AG10803 (cell line): ENCODE measurements around the gene LRP1.

Experiments used
- DNase-seq: peaks from one replicate; pipeline ENCODE4 v3.0.0; 2010; ENCODE audit warnings: low read depth
- H3K4me3 ChIP-seq: 2 replicates; pipeline ENCODE4 v1.5.1; 2011; ENCODE audit warnings: mild to moderate bottlenecking, low read length, control low read depth
- CTCF ChIP-seq: conservative IDR thresholded peaks from 2 replicates; pipeline ENCODE4 v1.5.1; 2011; ENCODE audit warnings: mild to moderate bottlenecking, low read length, control low read depth, inconsistent platforms

The LRP1 gene

GRCh38 chr12:57242691-57243454, 114.6 kb downstream of the LRP1 start:
- peak; percentile 49 for TF ChIP-seq CTCF
- no peak for DNase-seq
- peak overlapping the region; percentile 30 for H3K4me3 ChIP-seq

DNA sequence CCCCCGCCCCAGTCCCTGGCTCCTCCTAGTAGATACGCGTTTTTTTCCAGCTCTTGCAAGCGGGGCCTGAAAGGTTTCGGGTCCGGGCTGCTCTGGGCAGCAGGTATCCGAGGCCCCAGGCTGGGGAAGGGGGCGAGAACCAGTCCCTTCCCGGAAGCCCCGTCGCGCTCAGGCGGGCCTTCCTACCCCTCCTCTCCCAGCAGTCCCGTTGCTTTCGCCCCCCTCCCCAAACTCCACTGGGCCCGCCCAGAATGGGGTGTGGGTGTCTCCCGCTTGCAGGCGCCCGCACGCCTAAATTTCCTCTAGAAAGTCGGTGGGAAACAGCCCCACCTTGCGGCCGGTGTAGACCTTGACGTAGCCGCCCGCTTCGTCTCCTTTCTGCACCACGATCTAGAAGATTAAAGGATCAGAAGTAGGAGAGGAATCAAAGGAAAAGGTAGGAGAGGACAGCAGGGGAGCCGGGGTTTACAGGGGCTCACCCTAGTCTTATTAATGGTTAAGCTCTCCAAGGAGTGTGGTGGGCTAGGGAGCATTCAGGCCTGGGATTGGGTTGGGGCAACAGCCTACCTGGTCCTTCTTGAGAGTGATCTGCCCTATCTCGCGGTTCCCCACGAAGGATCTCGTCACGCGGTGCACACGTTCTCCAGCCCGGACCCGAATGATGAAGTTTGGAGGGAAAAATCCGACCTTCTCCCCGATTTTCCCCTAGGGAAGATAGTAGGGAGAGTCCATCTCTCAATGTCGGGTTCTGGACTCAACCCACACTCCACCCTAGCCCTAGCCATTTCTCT, 115.4 kb downstream of the LRP1 start:
- H3K4me3 ChIP-seq = peak overlapping the region; percentile 45
- peak; percentile 66 for TF ChIP-seq CTCF
- peak; percentile 64 for DNase-seq

DNA sequence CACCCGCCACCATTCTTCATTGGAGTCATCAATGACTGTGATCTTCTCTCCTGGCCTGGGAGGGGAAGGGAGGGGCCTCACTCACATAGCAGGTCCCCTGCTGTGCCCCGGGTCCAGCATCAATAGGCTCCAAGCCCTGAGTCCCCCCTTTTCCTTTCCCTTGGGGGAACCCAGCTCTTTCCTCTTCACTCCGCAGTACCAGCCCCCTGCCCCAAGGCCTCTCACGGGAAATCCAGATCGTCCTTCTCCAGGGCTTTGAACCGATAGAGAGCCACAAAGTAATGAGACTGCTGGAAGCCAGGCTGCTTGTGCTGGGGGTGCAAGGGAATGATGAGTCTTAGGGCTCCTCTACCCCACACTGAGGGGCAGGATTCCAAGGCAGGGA, 116.0 kb downstream of the LRP1 start:
- no peak for DNase-seq
- no peak for TF ChIP-seq CTCF
- H3K4me3 ChIP-seq = no peak overlapping the region

- no peak overlapping the region for H3K4me3 ChIP-seq
Observed at GRCh38 chr12:57247041-57247440, 118.8 kb downstream of the LRP1 start.

GRCh38 chr12:57248934-57249742, 120.9 kb downstream of the LRP1 start:
- no peak overlapping the region for H3K4me3 ChIP-seq
- no peak for TF ChIP-seq CTCF
- DNase-seq = no peak

More at GRCh38 chr12:57247041-57247440, 118.8 kb downstream of the LRP1 start:
- DNase-seq = no peak
- TF ChIP-seq CTCF = no peak

- no peak for DNase-seq
- no peak for TF ChIP-seq CTCF
- H3K4me3 ChIP-seq = no peak overlapping the region
Observed at GRCh38 chr12:57250541-57250940, 122.3 kb downstream of the LRP1 start.
